Naive thymus-derived CD4-positive, alpha-beta T cell (primary cell): Measurements from ENCODE around the gene COG5. TPM values are rescaled to one million over a fixed set of nuclear protein-coding genes. Genes with fewer than 3 reads are reported as not detected.

ENCODE experiments used
- ATAC-seq: fragments of 150-1000 bp; cut with Tn5 transposase; 2 replicates; pipeline ENCODE4 v1.10.0; 2021; ENCODE audit warnings: mild to moderate bottlenecking, moderate library complexity
- CTCF ChIA-PET: fragments of 350-600 bp; sonication (Branson Sonifier 250); formaldehyde crosslinking; loops from one replicate; lab custom pipeline; 2021; ENCODE audit warnings: antibody characterized with exemption; lab: Charles Lee
- POLR2A ChIA-PET: fragments of 350-600 bp; sonication (Branson Sonifier 250); formaldehyde crosslinking; loops from one replicate; lab custom pipeline; 2021; ENCODE audit warnings: antibody characterized with exemption, inconsistent platforms; lab: Charles Lee
- DNase-seq, 9 donors: peaks; one replicate each; pipeline versions ENCODE4 v3.0.0 to v3.0.0-alpha.2; 2020 to 2022; ENCODE audit warnings: mixed read lengths in 1 of 9
- H3K27ac ChIP-seq: one replicate; pipeline ENCODE4 v1.7.0; 2013; ENCODE audit warnings: mild to moderate bottlenecking, low read depth, low read length, moderate library complexity
- H3K27me3 ChIP-seq, 2 donors: one replicate each; pipeline ENCODE4 v1.7.0; 2013; ENCODE audit warnings: low read length in 2 of 2, mild to moderate bottlenecking in 2 of 2, moderate library complexity in 2 of 2; ENCODE audit not compliant: control insufficient read depth in 2 of 2, insufficient read depth in 2 of 2
- H3K36me3 ChIP-seq, 3 experiments: 1 replicate in 2 of 3; 2 replicates in 1 of 3; pipeline ENCODE4 v1.7.0; 2013; ENCODE audit warnings: low read length in 3 of 3, mild to moderate bottlenecking in 3 of 3, moderate library complexity in 1 of 3; ENCODE audit not compliant: insufficient read depth in 3 of 3, control insufficient read depth in 2 of 3
- H3K4me1 ChIP-seq, 2 donors: one replicate each; pipeline ENCODE4 v1.7.0; 2013; ENCODE audit warnings: low read length in 2 of 2, mild to moderate bottlenecking in 2 of 2, moderate library complexity in 1 of 2; ENCODE audit not compliant: control insufficient read depth in 2 of 2, insufficient read depth in 2 of 2
- H3K4me3 ChIP-seq: 2 replicates; pipeline ENCODE4 v1.7.0; 2013; ENCODE audit warnings: mild to moderate bottlenecking, low read length
- H3K9me3 ChIP-seq, 3 experiments: 1 replicate in 2 of 3; 2 replicates in 1 of 3; pipeline ENCODE4 v1.7.0; 2013; ENCODE audit warnings: low read length in 3 of 3; ENCODE audit not compliant: control insufficient read depth in 2 of 3
- H3K27ac Mint-ChIP-seq, 9 donors: one replicate each; pipeline ENCODE4 v1.8.0; 2020 to 2022; ENCODE audit warnings: mixed read lengths in 9 of 9, mild to moderate bottlenecking in 8 of 9, moderate library complexity in 5 of 9, inconsistent platforms in 2 of 9
- H3K27me3 Mint-ChIP-seq, 5 donors: one replicate each; pipeline ENCODE4 v1.8.0; 2021 to 2022; ENCODE audit warnings: mixed read lengths in 5 of 5, mild to moderate bottlenecking in 1 of 5
- H3K36me3 Mint-ChIP-seq, 5 donors: one replicate each; pipeline ENCODE4 v1.8.0; 2020 to 2022; ENCODE audit warnings: mixed read lengths in 5 of 5, mild to moderate bottlenecking in 3 of 5, inconsistent platforms in 1 of 5
- H3K4me1 Mint-ChIP-seq, 7 donors: one replicate each; pipeline ENCODE4 v1.8.0; 2020 to 2022; ENCODE audit warnings: mixed read lengths in 7 of 7, mild to moderate bottlenecking in 3 of 7, inconsistent platforms in 1 of 7
- H3K4me3 Mint-ChIP-seq, 10 donors: one replicate each; pipeline ENCODE4 v1.8.0; 2020 to 2022; ENCODE audit warnings: mild to moderate bottlenecking in 10 of 10, mixed read lengths in 10 of 10, moderate library complexity in 6 of 10, inconsistent platforms in 2 of 10
- H3K9me3 Mint-ChIP-seq, 11 donors: one replicate each; pipeline ENCODE4 v1.8.0; 2020 to 2022; ENCODE audit warnings: mixed read lengths in 11 of 11, mild to moderate bottlenecking in 4 of 11, inconsistent platforms in 1 of 11, moderate library complexity in 1 of 11
- intact Hi-C, 2 donors: fragments of 100-400 bp; cut with micrococcal nuclease; formaldehyde crosslinking; loops; one replicate each; pipeline ENCODE4 v1.15.1; 2023
- polyA plus RNA-seq, 2 donors: library from polyadenylated mRNA; unstranded; fragments of 300-500 nt; fragmentation: Illumina TruSeq; gene quantifications; one replicate each; pipeline ENCODE4 v1.2.3, GENCODE V29; 2021
- total RNA-seq, 6 experiments: library from RNA in 5 of 6; stranded (reverse) in 5 of 6; gene quantifications; 1 replicate in 5 of 6; 2 replicates in 1 of 6; pipeline ENCODE4 v1.2.3 and lab custom pipeline; 2021 to 2026

COG5 gene
- total and polyA plus RNA-seq, 7 experiments from 2014 or later, result 24.7 to 77.0 (median 48.0) TPM

DNA sequence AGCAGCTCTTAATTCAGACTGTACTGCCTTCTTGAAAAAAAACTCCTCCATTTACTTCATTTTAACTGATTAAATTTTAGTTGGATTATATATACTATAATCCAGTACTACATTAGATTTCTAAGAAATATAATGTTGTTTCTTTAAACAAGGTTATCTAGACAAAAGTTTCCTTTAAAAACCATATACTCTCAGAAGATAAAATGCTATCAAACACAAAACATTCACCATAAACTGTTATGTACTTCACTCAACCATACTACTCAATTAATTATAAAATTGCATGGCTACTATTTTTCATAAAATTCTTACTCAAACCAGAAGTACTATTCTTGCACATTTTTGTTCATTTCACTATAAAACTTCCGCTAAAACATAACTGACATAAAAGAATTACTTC is 81.1 kb downstream of the COG5 start:
- H3K27me3 Mint-ChIP-seq, result no peaks in the 10 kb centered on the region
- CTCF ChIA-PET, result no interaction called here
- no peak overlapping the region for H3K27ac Mint-ChIP-seq
- Histone ChIP-seq H3K9me3 (no peaks in the 10 kb centered on the region), H3K36me3 (no peaks in the 10 kb centered on the region), H3K27ac (no peak overlapping the region), H3K4me1 (peaks cover 0 to 2% of the 10 kb centered on the region in 2 donors), H3K27me3 (no peaks in the 10 kb centered on the region), H3K4me3 (no peak overlapping the region)
- ATAC-seq (no peak), DNase-seq (no peak)
- peaks cover 0 to 6% (median 0%) of the 10 kb centered on the region in 5 donors for H3K36me3 Mint-ChIP-seq
- intact Hi-C loops, result no loop called here
- no peak overlapping the region for H3K4me3 Mint-ChIP-seq
- POLR2A ChIA-PET, result interaction anchor here (0.5 kb wide), 1 partner anchor 314 kb away, joined by 3 read pairs; no protein-coding TSS in a partner anchor
- H3K4me1 Mint-ChIP-seq, result peaks cover 6 to 29% (median 14%) of the 10 kb centered on the region in 7 donors
- H3K9me3 Mint-ChIP-seq, result no peaks in the 10 kb centered on the region

DNA sequence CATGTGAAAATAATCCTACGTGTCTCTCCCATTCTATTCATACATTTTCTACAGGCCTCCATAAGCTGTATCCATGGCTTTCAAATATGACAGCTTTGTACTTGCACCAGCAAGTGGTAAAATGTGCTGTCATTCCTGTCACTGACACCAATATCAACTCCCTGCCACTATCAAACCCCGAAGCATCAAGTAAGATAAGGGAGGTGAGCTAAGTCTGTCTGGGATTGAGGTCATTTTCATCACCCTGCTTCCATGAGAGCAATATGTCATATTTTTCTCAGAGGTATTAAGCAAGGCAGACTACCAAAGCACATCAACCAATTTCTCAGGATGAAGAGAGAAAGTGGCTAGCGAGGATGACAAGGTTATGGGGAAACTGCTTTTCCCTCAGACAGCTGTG is 82.8 kb downstream of the COG5 start:
- Mint-ChIP-seq H3K27me3 (no peaks in the 10 kb centered on the region), H3K9me3 (no peaks in the 10 kb centered on the region), H3K27ac (no peak overlapping the region), H3K36me3 (peaks cover 0 to 3% (median 0%) of the 10 kb centered on the region in 5 donors), H3K4me1 (peaks cover 4 to 20% (median 9%) of the 10 kb centered on the region in 7 donors), H3K4me3 (no peak overlapping the region)
- Histone ChIP-seq H3K4me1 (no peaks in the 10 kb centered on the region), H3K27ac (no peak overlapping the region), H3K4me3 (no peak overlapping the region), H3K36me3 (no peaks in the 10 kb centered on the region), H3K9me3 (no peaks in the 10 kb centered on the region), H3K27me3 (no peaks in the 10 kb centered on the region)
- ATAC-seq, result no peak
- intact Hi-C loops, result no loop called here
- ChIA-PET CTCF (no interaction called here), POLR2A (no interaction called here)
- DNase-seq, result no peak

DNA sequence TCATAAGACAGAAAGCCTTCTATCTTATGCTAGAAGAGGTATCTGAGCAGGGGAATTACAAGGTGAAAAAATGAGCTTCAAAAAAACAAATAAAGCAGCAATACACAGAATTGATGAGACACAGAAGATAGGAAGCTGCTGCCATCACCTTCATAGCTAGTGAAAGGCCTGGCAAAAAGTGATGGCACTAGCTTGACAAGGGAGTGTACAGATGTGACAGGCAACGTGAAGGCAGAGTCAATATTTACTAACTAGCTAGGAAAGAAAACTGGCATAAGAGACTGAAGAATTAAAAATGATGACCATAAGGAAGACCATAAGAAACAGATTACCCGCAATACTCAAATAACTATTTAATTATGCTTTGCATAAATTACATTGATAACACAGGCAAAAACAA is 84.4 kb downstream of the COG5 start:
- Mint-ChIP-seq H3K9me3 (no peaks in the 10 kb centered on the region), H3K27ac (no peak overlapping the region), H3K27me3 (no peaks in the 10 kb centered on the region), H3K4me3 (no peak overlapping the region), H3K36me3 (peaks cover 0 to 4% (median 1%) of the 10 kb centered on the region in 5 donors), H3K4me1 (peaks cover 0 to 16% (median 6%) of the 10 kb centered on the region in 7 donors)
- intact Hi-C loops, result no loop called here
- no peaks in the 10 kb centered on the region for H3K4me1 ChIP-seq
- H3K9me3 ChIP-seq, result no peaks in the 10 kb centered on the region
- no peak overlapping the region for H3K27ac ChIP-seq
- DNase-seq (no peak), ATAC-seq (no peak)
- POLR2A ChIA-PET, result no interaction called here
- CTCF ChIA-PET, result no interaction called here
- no peaks in the 10 kb centered on the region for H3K27me3 ChIP-seq
- no peak overlapping the region for H3K4me3 ChIP-seq
- no peaks in the 10 kb centered on the region for H3K36me3 ChIP-seq

DNA sequence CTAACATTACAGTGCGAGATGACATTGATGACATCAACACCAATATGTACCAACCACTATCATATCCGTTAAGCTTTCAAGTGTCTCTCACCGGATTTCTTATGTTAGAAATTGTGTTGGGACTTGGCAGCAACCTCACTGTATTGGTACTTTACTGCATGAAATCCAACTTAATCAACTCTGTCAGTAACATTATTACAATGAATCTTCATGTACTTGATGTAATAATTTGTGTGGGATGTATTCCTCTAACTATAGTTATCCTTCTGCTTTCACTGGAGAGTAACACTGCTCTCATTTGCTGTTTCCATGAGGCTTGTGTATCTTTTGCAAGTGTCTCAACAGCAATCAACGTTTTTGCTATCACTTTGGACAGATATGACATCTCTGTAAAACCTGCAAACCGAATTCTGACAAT is 89.6 kb downstream of the COG5 start:
- Mint-ChIP-seq H3K27me3 (no peaks in the 10 kb centered on the region), H3K4me3 (no peak overlapping the region), H3K27ac (peak overlapping the region in 1 of 9 donors; percentile 43), H3K9me3 (no peaks in the 10 kb centered on the region), H3K36me3 (peaks cover 0 to 6% (median 1%) of the 10 kb centered on the region in 5 donors), H3K4me1 (peaks cover 0 to 15% (median 5%) of the 10 kb centered on the region in 7 donors)
- H3K9me3 ChIP-seq, result no peaks in the 10 kb centered on the region
- no peaks in the 10 kb centered on the region for H3K36me3 ChIP-seq
- H3K4me1 ChIP-seq, result no peaks in the 10 kb centered on the region
- H3K27ac ChIP-seq, result no peak overlapping the region
- ChIA-PET CTCF (no interaction called here), POLR2A (no interaction called here)
- intact Hi-C loops, result no loop called here
- H3K27me3 ChIP-seq, result no peaks in the 10 kb centered on the region
- no peak overlapping the region for H3K4me3 ChIP-seq
- ATAC-seq (no peak), DNase-seq (no peak)

DNA sequence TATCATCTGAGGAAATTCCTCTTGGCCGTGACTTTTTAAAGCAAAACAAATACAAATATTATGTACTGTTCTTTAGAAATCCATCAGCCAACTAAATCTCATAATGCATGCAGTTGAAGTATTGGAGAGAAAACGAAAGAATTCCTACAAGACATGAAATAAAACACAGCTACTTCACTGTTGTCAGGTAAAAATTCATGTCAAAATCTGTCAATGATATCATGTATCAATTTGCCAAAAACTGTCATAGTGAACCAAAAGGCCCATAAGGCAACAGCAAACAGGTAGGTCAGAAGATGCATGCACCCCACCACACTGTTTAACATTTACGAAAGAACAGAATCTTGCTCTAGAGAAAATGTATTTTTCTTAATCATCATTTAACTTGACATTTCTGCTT is 91.6 kb downstream of the COG5 start:
- DNase-seq, result no peak
- intact Hi-C loops, result no loop called here
- peaks cover 0 to 18% (median 4%) of the 10 kb centered on the region in 7 donors for H3K4me1 Mint-ChIP-seq

DNA sequence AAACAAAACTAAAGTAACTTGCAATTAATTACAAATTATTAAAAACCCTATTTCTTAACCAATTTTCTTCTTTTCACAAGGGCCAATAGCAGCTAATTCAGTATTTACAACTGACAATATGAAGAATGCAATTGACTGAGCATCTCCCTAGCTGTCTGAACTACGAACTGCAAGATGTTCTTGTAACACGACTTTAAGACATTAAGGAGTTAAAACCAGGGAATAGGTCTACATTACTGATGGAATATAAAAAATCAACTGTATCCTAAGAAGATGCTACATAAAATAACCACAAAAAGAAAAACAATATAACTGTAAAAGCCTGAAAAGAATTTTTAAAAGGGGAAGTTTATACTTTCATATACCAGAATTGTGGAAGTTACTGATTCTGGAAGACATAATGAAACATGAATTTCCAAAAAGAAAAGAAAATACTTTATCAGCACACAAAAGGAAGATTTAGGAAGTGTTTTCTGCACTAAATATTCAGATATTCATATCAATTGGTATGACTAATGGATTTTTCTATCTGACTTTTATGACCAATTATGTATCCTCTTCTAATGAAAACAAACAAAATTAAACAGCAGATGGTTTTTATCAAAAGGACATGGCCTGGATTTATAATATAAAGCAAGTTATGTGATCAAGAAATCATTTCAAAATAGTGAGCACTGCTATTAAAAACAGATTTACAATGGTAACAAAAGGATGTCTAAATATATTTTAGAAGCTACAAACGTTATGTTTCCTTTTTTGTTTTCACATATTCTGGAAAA is 92.2 kb downstream of the COG5 start:
- no peak overlapping the region for H3K4me3 Mint-ChIP-seq
- POLR2A ChIA-PET, result no interaction called here
- ATAC-seq, result no peak
- intact Hi-C loops, result no loop called here
- peaks cover 0 to 18% (median 4%) of the 10 kb centered on the region in 7 donors for H3K4me1 Mint-ChIP-seq
- Histone ChIP-seq H3K36me3 (no peaks in the 10 kb centered on the region), H3K9me3 (no peaks in the 10 kb centered on the region), H3K4me1 (no peaks in the 10 kb centered on the region), H3K27ac (no peak overlapping the region), H3K4me3 (no peak overlapping the region), H3K27me3 (no peaks in the 10 kb centered on the region)
- H3K27me3 Mint-ChIP-seq, result no peaks in the 10 kb centered on the region
- no peak for DNase-seq
- H3K27ac Mint-ChIP-seq, result no peak overlapping the region
- H3K9me3 Mint-ChIP-seq, result no peaks in the 10 kb centered on the region
- CTCF ChIA-PET, result interaction anchor here (0.7 kb wide), 1 partner anchor 15 kb away, joined by 3 read pairs; no protein-coding TSS in a partner anchor
- peaks cover 0 to 6% (median 1%) of the 10 kb centered on the region in 5 donors for H3K36me3 Mint-ChIP-seq

More for the DNA sequence above, 91.6 kb downstream of the COG5 start:
- H3K36me3 ChIP-seq, result no peaks in the 10 kb centered on the region
- Mint-ChIP-seq H3K9me3 (no peaks in the 10 kb centered on the region), H3K4me3 (no peak overlapping the region), H3K27ac (no peak overlapping the region), H3K27me3 (no peaks in the 10 kb centered on the region), H3K36me3 (peaks cover 0 to 6% (median 1%) of the 10 kb centered on the region in 5 donors)
- H3K4me3 ChIP-seq, result no peak overlapping the region
- CTCF ChIA-PET, result interaction anchor here (0.7 kb wide), 1 partner anchor 16 kb away, joined by 3 read pairs; no protein-coding TSS in a partner anchor
- H3K4me1 ChIP-seq, result no peaks in the 10 kb centered on the region
- no peaks in the 10 kb centered on the region for H3K27me3 ChIP-seq
- no peak overlapping the region for H3K27ac ChIP-seq
- no peaks in the 10 kb centered on the region for H3K9me3 ChIP-seq
- POLR2A ChIA-PET, result no interaction called here
- ATAC-seq, result no peak

DNA sequence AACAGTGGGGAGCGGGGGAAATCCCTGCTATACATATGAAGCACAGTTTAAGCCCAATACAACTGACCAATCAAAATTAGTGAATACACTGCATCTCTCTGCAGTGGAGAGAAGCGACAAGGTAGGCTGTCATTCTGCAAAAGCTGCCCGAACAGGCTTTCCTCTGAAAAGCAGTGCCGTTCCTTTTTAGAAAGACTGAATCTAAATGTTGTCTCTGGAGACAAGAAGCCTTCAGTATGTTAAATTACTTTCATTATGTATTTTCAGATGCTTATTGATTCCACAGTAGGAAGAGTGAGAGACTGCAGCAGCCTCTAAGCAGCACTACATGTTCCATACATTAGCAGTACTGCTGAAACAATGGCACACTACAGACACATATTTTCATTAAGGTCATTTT is 93.8 kb downstream of the COG5 start, which contains the start of gene GPR22:
GPR22 (plus strand) TSS at position 129 of the 400 bp plus-strand sequence. CDS start 4,004 bp downstream, outside the sequence.
- intact Hi-C loops, result no loop called here
- H3K4me3 ChIP-seq, result no peak within 1 kb of the TSS
- H3K27me3 Mint-ChIP-seq, result no peaks in the 10 kb centered on the region
- no peaks in the 10 kb centered on the region for H3K27me3 ChIP-seq
- H3K36me3 ChIP-seq, result no peaks in the 10 kb centered on the region
- peaks cover 0 to 9% (median 0%) of the 10 kb centered on the region in 5 donors for H3K36me3 Mint-ChIP-seq
- peak within 1 kb of the TSS in 1 of 10 donors; percentile 3 for H3K4me3 Mint-ChIP-seq
- POLR2A ChIA-PET, result no interaction called here
- peaks cover 0 to 24% (median 4%) of the 10 kb centered on the region in 7 donors for H3K4me1 Mint-ChIP-seq
- no peaks in the 10 kb centered on the region for H3K4me1 ChIP-seq
- H3K27ac Mint-ChIP-seq, result no peak within 1 kb of the TSS
- DNase-seq, result no peak
- no peak for ATAC-seq
- no peaks in the 10 kb centered on the region for H3K9me3 Mint-ChIP-seq
- no peaks in the 10 kb centered on the region for H3K9me3 ChIP-seq
- CTCF ChIA-PET, result no interaction called here
- no peak within 1 kb of the TSS for H3K27ac ChIP-seq
